NCI-H1092 treated with DMSO at 0.1 percent for 48 hours (cell line): ENCODE data around the gene MAZ.

Source experiments
- DNase-seq: peaks from one replicate; lab custom pipeline; 2025; lab: John Stamatoyannopoulos, UW

The MAZ gene

GRCh38 chr16:29857133-29857760, 50.9 kb downstream of the MAZ start:
- DNase-seq, result no peak

DNA sequence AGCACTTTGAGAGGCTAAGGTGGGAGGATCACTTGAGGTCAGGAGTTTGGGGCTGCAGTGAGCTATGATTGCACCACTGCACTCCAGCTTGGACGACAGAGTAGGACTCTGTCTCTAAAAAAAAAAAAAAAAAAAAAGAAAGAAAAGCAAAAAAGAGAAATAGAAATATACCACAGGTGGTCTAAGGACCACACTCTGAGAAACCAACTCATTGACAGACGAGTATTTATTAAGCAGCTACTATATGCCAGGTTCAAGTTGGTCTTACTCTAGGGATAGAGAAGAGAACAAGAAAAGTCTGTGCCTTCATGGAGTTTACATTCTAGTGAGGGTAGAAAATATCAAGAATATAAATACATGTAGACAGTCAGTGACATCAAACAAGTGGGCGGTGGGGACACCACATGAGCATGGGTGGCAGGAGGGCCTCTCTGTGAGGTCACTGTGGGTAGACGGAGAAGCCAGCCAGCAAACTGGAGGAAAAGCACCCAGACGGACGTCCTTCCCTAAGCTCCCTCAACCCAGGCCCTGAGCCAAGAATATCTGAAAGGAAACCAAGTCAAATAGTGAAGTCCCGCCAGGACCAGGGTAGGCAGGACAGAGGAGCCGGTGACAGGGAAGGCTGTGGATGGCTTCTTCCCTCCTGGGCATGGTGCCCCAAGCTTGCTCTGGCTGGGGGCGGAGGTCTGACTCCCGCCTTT, 52.0 kb downstream of the MAZ start:
- DNase-seq, result no peak

- no peak for DNase-seq
Observed at GRCh38 chr16:29858974-29859373, 52.6 kb downstream of the MAZ start.

GRCh38 chr16:29860218-29860617, 53.9 kb downstream of the MAZ start:
- no peak for DNase-seq
